SU-DHL-6 (cell line): ENCODE results near the gene RNASE8.

ENCODE experiments used
- CTCF ChIP-seq: fragments of 200-600 bp; sonication (generic); IDR thresholded peaks from one replicate; pipeline ENCODE4 v1.5.1; 2017; ENCODE audit warnings: antibody characterized with exemption, mild to moderate bottlenecking, low read length, moderate library complexity; ENCODE audit not compliant: insufficient read depth, poor library complexity, severe bottlenecking
- EZH2phosphoT487 ChIP-seq: fragments of 200-600 bp; sonication (generic), shearing (Covaris generic); conservative IDR thresholded peaks from 2 replicates; pipeline ENCODE4 v1.6.1; 2018; ENCODE audit warnings: mild to moderate bottlenecking, antibody characterized with exemption, low read length, moderate library complexity, mixed read lengths

GRCh38 chr14:21032326-21033132, 25.1 kb upstream of the RNASE8 start:
- TF ChIP-seq CTCF (no peak), EZH2phosphoT487 (no peak)
